ENCODE data around the gene SCT.

- no peak for TF ChIP-seq CTCF (IDR thresholded peaks at IDR 0.05)
- TF ChIP-seq POLR2A (IDR thresholded peaks at IDR 0.05) = no peak
Measured at GRCh38 chr11:616320-617198, 10.4 kb downstream of the SCT start.

All from right lobe of liver (tissue), 4 donors.